ENCODE measurements around the gene C18orf63.

GRCh38 chr18:74281011-74281979, 34.3 kb upstream of the C18orf63 start:
- TF ChIP-seq POLR2AphosphoS5 (IDR thresholded peaks at IDR 0.05; ENCODE audit: borderline replicate concordance, low read depth, low read length) (no peak), EZH2 (IDR thresholded peaks at IDR 0.05) (no peak), FOXP2 (optimal IDR thresholded peaks at IDR 0.05; ENCODE audit: control extremely low read depth, extremely low read length, insufficient read depth) (no peak)

Data from SK-N-MC (cell line).